MCF 10A (cell line): Measurements from ENCODE around the gene ARHGAP22. TPM values are rescaled to one million over a fixed set of nuclear protein-coding genes. Genes with fewer than 3 reads are reported as not detected.

ENCODE experiments used
- BruUV-seq: library from RNA; stranded (reverse); fragments of 400-500 nt; replicated peaks from 2 replicates; lab custom pipeline; 2021; lab: Mats Ljungman, UMichigan
- CTCF ChIA-PET: fragments of 300-600 bp; sonication (Branson Sonifier 250); formaldehyde crosslinking; extraction: SDS; loops from one replicate; lab custom pipeline; 2021; ENCODE audit warnings: antibody characterized with exemption, inconsistent platforms; lab: Yijun Ruan, JAX
- POLR2A ChIA-PET: fragments of 300-600, 350-650 bp; sonication (Branson Sonifier 250); formaldehyde crosslinking; extraction: SDS; loops from one replicate; lab custom pipeline; 2020; ENCODE audit warnings: antibody characterized with exemption, inconsistent platforms; lab: Yijun Ruan, JAX
- DNase-seq: peaks from one replicate; pipeline ENCODE4 v3.0.0-alpha.2; 2018; ENCODE audit not compliant: unreplicated experiment
- H3K27ac Mint-ChIP-seq: one replicate; pipeline ENCODE4 v1.8.0; 2022; ENCODE audit warnings: mild to moderate bottlenecking, low read depth, mixed read lengths; ENCODE audit not compliant: unreplicated experiment
- H3K27me3 Mint-ChIP-seq: one replicate; pipeline ENCODE4 v1.8.0; 2022; ENCODE audit warnings: mixed read lengths; ENCODE audit not compliant: insufficient read depth, unreplicated experiment
- H3K36me3 Mint-ChIP-seq: one replicate; pipeline ENCODE4 v1.8.0; 2022; ENCODE audit warnings: mild to moderate bottlenecking, moderate library complexity, mixed read lengths; ENCODE audit not compliant: insufficient read depth, unreplicated experiment
- H3K4me1 Mint-ChIP-seq: one replicate; pipeline ENCODE4 v1.8.0; 2022; ENCODE audit warnings: mixed read lengths; ENCODE audit not compliant: insufficient read depth, unreplicated experiment
- H3K4me3 Mint-ChIP-seq: one replicate; pipeline ENCODE4 v1.8.0; 2022; ENCODE audit warnings: mild to moderate bottlenecking, moderate library complexity, mixed read lengths; ENCODE audit not compliant: unreplicated experiment
- H3K9me3 Mint-ChIP-seq: one replicate; pipeline ENCODE4 v1.8.0; 2022; ENCODE audit warnings: mixed read lengths; ENCODE audit not compliant: unreplicated experiment
- CTCF ChIP-seq: fragments of 200-600 bp; IDR thresholded peaks from one replicate; pipeline ENCODE4 v1.8.0; 2022; ENCODE audit warnings: antibody characterized with exemption, mild to moderate bottlenecking; ENCODE audit not compliant: unreplicated experiment
- intact Hi-C: fragments of 100-400 bp; cut with micrococcal nuclease; formaldehyde crosslinking; loops from 2 replicates; pipeline ENCODE4 v1.14.1; 2022
- total RNA-seq: library from RNA; stranded (reverse); gene quantifications from 2 replicates; pipeline ENCODE4 v1.2.3, GENCODE V29; 2022

The ARHGAP22 gene
- total RNA-seq, 1 experiment from 2014 or later, result 6.3 TPM

GRCh38 chr10:48478980-48479811 lies 125.7 kb downstream of the ARHGAP22 start:
- Mint-ChIP-seq H3K4me1 (no peaks in the 10 kb centered on the region), H3K9me3 (no peaks in the 10 kb centered on the region), H3K36me3 (no peaks in the 10 kb centered on the region), H3K4me3 (no peak overlapping the region), H3K27me3 (no peaks in the 10 kb centered on the region), H3K27ac (no peak overlapping the region)
- ChIA-PET CTCF (interaction anchor here (0.6 to 1.1 kb wide), 5 partner anchors 12 to 177 kb away, joined by 3 to 7 read pairs (median 3); no protein-coding TSS in a partner anchor), POLR2A (interaction anchor here (0.6 kb wide), 1 partner anchor 176 kb away, joined by 3 read pairs; no protein-coding TSS in a partner anchor)
- no peak for TF ChIP-seq CTCF
- no peak for DNase-seq
- intact Hi-C loops, result no loop called here
- no TSS peak for BruUV-seq

DNA sequence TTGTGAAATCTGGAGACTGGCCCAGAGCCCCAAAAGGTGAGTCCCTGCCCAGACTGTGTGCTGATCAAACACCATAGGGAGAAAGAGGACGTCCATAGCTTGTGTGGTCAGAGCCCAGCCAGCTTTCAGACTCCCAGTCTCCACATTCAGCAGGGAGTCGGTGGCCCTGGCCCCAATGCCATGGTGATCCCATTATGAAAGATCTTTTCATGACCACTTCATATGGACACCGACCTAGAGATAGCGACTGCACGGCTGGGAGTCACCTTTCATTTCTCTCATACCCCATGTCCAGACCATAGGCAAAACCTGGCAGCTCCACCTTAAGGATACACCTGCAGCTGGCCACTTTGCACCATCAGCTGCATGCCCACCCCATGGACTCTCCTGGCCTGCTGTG lies 126.4 kb downstream of the ARHGAP22 start:
- no peak overlapping the region for H3K27ac Mint-ChIP-seq
- no peaks in the 10 kb centered on the region for H3K4me1 Mint-ChIP-seq
- no peaks in the 10 kb centered on the region for H3K27me3 Mint-ChIP-seq
- no peak overlapping the region for H3K4me3 Mint-ChIP-seq
- no peak for TF ChIP-seq CTCF
- ChIA-PET POLR2A (no interaction called here), CTCF (interaction anchor here (0.6 to 1.1 kb wide), 4 partner anchors 12 to 178 kb away, joined by 3 to 7 read pairs (median 3); no protein-coding TSS in a partner anchor)
- BruUV-seq, result no TSS peak
- intact Hi-C loops, result no loop called here
- no peaks in the 10 kb centered on the region for H3K9me3 Mint-ChIP-seq
- no peak for DNase-seq
- H3K36me3 Mint-ChIP-seq, result no peaks in the 10 kb centered on the region

DNA sequence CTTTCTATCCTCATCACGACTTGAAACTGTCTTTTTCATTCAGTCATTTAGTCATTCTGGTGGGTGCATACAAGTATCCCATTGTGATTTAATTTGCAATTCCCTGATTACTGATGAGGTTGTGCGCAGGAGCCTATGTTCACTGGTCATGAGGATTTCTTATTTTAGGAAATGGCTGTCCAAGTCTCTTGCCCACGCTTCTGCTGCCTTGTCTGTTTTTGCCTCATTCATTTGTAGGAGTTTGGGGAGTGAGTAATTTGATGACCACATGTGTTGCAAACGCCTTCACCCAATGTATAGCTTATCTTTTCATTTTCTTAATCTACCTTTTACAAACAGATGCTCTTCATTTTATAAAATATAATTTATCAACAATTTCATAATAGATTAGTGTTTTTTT lies 127.3 kb downstream of the ARHGAP22 start:
- H3K9me3 Mint-ChIP-seq, result no peaks in the 10 kb centered on the region
- DNase-seq, result no peak
- H3K4me1 Mint-ChIP-seq, result no peaks in the 10 kb centered on the region
- no TSS peak for BruUV-seq
- TF ChIP-seq CTCF, result no peak
- H3K36me3 Mint-ChIP-seq, result no peaks in the 10 kb centered on the region
- CTCF ChIA-PET, result interaction anchor here (0.8 kb wide), 1 partner anchor 51 kb away, joined by 3 read pairs; no protein-coding TSS in a partner anchor
- intact Hi-C loops, result no loop called here
- H3K27me3 Mint-ChIP-seq, result no peaks in the 10 kb centered on the region
- POLR2A ChIA-PET, result interaction anchor here (0.7 kb wide), 1 partner anchor 8 kb away, joined by 3 read pairs; no protein-coding TSS in a partner anchor
- H3K4me3 Mint-ChIP-seq, result no peak overlapping the region
- H3K27ac Mint-ChIP-seq, result no peak overlapping the region

DNA sequence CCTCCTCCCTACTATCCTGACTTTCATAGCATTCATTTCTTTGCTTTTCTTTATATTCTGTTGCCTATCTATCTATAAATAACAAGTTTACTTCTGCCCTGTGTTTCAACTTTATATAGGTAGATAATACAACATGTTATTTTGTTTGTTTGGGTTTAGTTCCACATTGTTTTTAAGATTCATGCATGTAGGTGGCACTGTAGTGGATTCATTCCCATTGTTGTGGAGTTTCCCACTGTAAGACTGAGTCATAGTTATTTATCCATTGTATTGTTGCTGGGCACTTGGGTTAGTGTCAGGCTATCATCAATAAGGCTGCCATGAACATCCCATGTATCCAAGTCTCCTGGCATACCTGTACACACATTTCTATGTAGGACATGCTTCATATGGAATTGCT lies 127.7 kb downstream of the ARHGAP22 start:
- no peaks in the 10 kb centered on the region for H3K4me1 Mint-ChIP-seq
- TF ChIP-seq CTCF, result no peak
- no peaks in the 10 kb centered on the region for H3K36me3 Mint-ChIP-seq
- H3K9me3 Mint-ChIP-seq, result no peaks in the 10 kb centered on the region
- H3K4me3 Mint-ChIP-seq, result no peak overlapping the region
- H3K27me3 Mint-ChIP-seq, result no peaks in the 10 kb centered on the region
- H3K27ac Mint-ChIP-seq, result no peak overlapping the region
- CTCF ChIA-PET, result no interaction called here
- intact Hi-C loops, result no loop called here
- DNase-seq, result no peak
- POLR2A ChIA-PET, result interaction anchor here (0.7 kb wide), 1 partner anchor 9 kb away, joined by 3 read pairs; no protein-coding TSS in a partner anchor
- no TSS peak for BruUV-seq
